DMS53 treated with DMSO at 0.1 percent for 48 hours (cell line): ENCODE data around the gene KCNH4.
"Not testable (repeated sequence)": the region's sequence is repeated elsewhere in the genome, so short reads cannot be mapped to it uniquely, and the experiment has no call there.

ENCODE experiments used
- DNase-seq: peaks from one replicate; lab custom pipeline; 2025; ENCODE audit not compliant: unreplicated experiment; lab: John Stamatoyannopoulos, UW

KCNH4 gene

DNA sequence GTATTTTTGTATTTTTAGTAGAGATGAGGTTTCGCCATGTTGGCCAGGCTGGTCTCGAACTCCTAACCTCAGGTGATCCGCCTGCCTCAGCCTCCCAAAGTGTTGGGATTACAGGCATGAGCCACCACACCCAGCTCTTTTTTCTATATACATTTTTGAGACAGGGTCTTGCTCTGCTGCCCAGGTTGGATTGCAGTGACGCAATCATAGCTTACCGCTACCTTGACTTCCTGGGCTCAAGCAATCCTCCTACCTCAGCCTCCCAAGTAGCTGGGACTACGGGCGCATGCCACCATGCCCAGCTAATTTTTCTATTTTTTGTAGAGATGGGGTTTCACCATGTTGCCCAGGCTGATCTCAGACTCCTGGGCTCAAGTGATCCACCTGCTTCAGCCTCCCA is 40.3 kb downstream of the KCNH4 start:
- DNase-seq, result not testable (repeated sequence)

DNA sequence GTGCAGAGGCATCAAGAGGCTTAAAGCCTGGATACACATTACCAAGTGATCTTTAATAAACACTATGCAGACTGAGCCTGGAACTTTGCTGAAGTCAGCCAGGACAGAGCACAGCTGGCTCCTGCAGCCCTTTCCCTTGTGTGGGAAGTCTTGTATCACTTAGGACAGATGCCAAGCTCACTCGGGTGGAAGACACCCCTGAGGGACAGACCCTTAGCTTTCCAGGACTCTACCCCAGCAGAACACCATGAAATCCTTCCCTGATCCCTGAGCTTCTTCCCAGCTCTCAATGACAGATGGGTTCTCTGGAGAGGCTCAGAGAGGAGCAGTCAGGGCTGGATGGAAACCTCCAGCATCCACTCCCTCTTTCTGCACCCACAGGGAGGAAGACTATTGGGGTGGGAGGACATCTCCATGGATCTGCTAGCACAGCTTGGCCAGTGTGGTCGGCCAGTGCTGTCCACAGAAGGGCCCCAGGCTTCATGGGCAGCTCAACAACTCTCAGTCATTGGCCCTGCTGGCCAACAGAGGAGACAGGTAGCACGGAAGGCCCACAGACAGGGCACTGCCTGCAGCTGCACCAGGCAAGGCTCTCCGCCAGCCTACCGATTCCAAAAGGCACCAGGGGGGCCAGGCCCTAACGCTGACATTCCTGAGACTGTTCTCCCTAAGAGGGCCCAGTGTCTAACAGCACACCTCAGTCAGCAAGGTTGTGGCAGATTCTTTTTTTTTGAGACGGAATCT is 42.0 kb downstream of the KCNH4 start:
- no peak for DNase-seq

DNA sequence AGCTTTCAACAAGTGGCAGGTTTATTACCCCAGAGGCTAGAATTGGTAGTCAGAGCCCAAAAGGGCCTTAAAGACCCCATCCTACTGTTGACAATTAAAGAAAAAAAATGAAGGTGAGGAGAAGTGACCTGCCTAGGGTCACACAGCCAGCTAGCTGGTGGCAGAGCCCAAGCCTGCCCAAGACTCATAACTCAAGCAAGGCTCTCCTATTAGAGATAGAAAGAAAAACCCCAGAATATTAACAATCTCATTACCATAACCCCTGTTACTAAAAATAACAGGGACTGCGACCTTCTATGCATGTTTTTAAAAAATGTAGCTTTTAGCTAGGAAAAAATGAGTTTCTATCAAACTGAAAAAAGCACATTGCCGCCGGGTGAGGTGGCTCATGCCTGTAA is 44.3 kb downstream of the KCNH4 start:
- no peak for DNase-seq

DNA sequence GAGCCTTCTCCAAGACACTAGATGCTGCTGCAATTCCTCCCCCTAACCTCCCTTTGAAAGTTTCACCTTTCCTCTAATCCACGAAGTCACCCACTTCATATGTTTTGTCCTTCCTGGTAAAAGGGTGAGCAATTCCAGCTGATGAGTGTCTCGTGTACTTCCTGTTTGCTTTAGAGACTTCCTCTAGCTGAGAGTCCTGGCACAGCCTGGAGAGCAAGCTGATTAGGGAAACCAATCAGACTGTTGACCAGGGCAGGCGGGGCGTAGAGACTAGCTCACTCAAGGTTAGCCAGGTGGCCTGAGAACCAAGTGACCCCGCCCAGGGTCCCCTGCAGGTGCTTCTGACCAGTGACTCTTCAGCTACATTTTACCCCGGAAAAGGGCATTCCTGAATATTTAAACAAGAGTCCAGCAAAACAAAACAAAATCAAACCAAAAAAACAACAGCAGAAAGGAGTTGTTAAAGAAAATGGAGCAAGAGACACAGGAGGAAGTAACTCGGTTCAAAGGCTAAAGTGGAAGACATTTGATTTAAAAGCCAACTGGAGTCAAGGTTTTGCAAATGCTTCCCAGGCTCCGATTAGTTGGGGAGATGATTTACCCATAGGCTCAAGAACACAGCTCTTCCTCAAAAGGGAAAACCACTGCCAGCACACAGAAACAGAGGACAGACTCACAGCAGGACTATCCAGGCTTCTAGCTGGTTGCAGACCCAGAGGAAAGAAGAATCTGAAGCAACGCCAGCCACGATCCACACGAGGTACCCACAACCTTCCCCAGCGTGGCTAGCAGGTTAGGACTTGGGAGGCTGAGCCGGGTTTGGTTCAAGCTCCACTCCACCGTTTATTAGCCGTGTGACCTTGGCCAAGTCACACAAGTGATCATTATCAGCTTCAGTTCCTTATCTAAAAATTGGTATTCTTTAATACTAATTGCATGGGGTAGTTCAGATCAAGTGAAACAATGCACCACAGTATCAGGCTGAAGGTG is 45.0 kb downstream of the KCNH4 start:
- DNase-seq, result peak; percentile 91

DNA sequence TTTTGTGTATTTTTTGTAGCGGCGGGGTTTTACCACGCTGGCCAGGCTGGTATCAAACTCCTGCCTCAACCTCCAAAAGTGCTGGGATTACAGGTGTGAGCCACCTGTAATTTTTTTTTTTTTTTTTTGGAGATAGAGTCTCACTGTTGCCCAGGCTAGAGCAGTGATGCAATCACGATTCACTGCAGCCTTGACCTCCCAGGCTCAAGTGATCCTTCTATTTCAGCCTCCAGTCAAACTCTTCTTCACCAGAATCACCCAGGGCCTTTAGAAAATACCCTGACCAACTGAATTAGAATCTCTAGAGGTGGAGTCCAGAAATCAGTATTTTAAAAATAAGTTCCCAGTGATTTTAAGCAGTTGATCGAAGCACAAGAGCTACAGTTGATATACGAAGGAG is 45.8 kb downstream of the KCNH4 start:
- no peak for DNase-seq

DNA sequence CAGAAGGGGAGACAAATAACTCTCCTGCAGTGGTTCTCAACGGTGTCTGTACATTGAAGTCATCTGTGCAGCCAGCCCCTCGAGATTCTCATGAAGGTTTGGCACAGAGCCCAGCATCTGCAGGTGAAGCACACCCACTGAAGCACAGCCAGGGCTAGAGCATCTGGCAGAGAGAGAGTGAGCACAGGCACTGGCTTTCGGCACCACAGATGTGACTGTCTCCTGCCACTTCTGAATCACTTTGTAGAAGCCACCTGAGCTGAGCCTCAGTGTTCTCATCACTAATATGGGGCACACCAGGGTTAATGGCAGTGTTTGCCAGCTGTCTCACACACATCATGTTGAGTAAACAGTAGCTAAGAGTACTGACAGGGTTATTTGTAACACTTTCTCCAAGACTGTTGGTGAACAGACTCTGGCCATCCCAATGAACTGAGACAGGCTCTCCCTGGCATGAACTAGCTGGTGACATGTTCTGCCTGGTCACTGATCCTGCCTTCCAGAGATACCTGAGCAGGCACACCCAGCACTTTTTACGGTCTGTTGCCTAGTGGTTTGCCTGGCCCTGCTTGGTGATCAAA is 47.4 kb downstream of the KCNH4 start:
- DNase-seq, result peak; percentile 54

DNA sequence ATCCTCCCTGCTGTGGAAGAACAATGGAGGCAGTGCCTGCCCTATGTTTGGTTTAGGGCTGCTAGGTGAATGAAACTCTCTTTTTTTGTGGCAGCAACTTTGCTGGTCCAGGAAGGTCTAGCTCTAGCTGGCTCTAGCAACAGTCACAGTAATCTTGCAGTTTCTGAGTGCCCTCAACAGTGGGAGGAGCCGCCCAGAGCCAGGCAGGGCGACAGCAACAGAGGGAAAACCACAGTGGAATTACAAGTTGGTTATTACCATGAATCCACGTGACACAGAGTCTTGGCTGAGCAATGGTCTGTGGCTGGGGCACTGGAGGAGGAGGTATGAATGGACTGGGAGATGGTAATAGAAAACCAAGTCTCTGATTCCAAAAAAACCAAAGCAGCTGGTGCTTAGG is 48.0 kb downstream of the KCNH4 start:
- DNase-seq, result no peak

DNA sequence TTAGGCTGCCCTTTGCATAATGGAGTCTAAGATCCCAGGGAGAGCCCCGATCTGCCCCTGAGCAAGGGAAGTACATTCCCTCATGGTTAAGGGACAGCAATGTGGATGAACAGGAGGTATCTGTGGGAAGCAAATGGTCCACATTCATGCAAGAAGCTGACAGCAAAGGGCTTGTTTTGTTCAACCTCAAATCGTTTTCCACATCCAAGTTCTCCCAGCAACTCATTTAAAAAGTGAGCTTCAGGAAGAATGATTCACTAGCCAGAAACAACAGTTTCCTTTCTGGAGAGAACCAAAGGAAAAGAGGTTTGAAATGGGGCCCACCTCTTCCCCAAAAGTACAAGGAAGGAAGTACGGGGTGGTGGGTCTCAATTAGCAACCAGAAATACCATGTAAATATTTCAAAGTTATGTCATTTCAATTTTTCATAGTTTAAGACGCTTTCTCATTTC is 48.9 kb downstream of the KCNH4 start:
- DNase-seq, result no peak

DNA sequence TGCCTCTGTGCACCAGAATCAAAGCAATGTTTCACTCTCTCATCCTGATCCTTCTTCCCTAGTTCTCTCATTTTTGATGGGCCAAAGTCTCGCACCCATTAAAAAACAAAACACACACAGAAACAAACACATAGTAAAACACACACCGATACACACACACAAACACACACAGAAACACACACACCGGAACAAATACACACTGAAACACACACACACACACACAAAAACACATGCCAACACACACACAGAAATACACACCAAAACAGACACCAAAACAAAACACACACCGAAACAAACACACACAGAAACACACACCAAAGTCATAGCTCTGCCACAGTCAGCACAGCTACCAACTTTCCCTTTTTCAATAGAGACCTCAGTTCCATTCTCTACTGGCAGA is 49.7 kb downstream of the KCNH4 start:
- DNase-seq, result no peak

DNA sequence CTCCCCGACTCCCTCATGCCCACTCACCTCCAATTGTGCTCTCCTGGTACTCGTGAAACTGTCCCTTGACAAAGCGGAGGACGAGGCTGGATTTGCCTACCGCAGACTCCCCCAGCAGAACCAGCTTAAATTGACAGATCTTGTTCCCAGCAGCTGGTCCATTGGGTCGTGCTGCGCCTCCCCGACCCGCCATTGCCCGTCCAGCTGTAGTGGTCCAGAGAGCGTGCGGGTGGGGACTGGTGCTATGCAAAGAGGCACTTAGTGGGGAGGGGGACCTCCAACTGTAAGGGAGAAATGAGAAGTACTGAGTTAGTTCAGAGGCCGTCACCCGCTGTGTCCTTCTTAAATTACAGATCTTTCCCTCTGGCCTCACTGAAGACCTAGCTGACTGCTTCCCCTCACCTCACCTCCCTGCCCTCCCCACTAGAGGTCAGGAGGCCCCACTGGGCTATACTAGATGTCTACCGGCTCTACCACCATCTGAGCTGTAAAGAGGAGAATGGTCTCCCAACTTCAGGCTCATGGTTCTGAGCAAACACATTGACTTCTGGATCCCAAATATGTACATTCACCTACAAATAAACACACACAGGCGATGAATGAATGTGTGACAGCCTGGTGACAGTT is 50.5 kb downstream of the KCNH4 start:
- DNase-seq, result no peak

DNA sequence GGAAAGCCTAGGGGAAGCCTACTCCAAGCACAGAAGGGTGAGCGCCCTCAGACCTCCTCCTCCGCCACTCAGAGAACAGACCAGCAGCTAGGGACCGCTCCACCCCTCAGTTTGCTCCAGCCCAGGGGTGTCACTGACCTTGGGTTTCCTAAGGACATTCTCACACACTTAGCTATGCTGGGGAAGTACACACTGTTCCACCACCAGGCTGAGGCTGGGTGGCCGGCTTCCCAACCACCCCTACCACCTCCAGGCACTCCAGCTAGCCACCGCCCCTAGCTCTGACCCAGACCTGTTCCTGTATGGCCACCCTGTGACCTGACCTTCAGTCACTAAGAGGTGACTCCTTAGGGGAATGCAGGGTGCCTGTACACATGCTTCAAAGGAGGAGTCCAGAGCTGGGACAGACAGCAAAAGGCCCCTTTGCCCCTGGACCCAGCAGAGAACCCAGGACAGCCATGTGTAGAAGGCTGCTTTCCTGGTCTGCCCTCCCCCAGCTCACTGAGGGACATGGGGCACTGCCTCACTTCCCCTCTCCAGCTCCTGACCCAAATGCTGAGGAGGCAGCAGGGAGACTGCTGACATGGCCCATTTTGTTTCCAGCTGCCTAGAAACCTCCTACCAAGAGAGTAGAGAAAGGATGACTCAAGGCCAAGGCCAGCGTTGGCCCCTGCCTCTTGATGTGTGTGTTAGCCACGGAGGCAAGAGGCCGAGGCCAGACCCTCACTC is 51.7 kb downstream of the KCNH4 start:
- no peak for DNase-seq

DNA sequence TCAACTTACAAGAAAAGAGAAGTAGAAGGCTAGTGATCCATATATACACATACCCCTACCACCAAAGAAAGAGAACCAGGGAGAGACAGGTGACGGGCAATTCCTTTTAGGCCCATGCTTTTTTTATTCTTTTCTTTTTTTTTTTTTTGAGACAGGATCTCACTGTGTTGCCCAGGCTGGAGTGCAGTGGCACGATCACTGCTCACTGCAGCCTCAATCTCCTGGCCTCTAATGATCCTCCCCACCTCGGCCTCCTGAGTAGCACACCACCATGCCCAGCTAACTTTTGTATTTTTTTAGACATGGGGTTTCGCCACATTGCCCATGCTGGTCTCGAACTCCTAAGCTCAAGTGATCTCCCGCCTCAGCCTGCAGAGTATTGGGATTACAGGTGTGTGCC is 53.5 kb downstream of the KCNH4 start:
- DNase-seq, result no peak

DNA sequence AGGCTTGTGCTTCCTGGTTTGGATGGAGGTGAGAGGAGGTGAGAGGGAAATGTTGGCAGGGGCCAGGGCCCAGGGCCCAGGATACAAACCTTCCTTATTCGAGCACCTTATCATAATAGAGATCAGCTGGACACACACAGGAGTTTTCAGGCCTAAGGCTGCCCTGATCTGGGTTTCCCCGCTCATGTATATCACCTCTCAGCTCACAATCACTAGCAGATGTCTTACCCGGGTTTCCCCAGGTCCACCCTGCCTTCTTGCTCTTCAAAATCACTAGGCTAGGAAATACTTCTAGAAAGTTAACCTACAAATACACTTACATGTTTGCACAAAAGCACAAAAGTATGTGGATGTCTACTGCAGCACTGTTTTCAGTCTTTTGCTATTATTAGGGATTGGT is 54.1 kb downstream of the KCNH4 start:
- DNase-seq, result no peak

DNA sequence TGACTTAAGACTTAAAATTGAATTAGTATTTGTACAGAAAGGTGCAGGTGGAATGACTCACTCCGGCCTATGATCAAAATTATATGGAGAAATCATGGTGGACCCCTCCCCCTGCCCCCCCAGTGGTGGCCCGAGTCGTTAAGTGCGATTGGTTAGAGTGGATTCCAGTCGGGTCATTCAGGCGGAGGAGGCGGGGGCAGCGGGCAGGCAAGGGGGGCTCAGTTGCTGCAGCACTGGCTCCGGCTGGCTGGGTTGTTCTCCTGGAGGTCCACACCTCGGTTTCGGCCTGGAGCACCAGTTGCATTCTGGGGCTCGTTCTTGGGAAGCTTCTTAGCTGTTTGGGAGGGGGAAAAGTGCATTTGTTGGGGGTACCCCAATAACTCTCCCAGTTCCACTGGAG is 55.4 kb downstream of the KCNH4 start:
- DNase-seq, result no peak

DNA sequence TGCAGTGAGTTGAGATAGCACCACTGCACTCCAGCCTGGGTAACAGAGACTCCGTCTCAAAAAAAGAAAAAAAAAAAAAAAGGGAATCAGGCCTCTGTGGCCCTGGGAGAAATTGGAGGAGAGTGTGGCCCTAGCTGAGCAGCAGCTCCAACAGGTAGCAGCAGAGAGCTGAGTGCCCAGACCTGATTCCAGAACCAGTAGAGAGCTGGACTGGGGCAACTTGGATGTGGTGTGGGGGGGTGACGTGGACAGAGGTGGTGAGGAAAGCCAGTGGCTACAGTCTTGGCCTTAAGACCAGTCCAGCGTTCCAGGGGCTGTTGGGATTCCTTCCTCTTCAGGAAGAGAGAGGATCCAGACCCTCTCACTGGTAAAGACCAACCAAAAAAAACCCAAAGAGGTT is 56.7 kb downstream of the KCNH4 start:
- no peak for DNase-seq

DNA sequence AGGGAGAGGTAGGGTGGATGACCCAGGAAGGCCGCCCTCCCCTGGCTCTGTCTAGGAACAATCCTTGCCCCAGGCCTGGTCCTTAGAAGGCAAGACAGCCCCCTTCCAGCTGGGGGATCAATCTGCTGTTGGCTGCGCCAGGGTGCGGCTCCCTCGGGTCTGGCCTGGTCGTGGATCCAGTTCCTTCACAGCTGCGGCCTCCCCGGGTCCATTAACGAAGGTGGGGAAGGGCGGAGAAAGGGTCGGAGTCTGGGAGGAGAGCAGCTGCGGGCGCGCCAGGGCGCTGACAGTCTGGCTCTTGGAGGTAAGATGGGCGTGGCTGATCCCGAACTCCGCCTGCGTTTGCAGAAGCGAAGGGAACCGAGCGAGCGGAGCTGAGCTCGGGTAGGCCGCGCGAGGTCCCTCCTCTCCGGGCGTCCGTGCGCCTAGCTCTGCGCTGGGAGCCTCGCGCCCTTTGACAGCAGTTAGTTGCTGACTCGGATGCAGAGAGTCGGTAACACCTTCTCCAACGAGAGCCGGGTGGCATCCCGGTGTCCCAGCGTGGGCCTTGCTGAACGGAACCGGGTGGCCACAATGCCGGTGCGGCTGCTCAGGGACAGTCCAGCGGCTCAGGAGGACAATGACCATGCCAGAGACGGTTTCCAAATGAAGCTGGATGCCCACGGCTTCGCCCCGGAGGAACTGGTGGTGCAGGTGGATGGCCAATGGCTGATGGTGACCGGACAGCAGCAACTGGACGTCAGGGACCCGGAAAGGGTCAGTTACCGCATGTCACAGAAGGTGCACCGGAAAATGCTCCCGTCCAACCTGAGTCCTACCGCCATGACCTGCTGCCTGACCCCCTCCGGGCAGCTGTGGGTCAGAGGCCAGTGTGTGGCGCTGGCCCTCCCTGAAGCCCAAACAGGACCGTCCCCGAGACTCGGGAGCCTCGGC is 58.3 kb downstream of the KCNH4 start, which contains the start of gene HSPB9:
HSPB9 (plus strand) TSS at position 434 of the 933 bp plus-strand sequence; CDS start at position 481, 47 bp downstream.
- peak; percentile 59 for DNase-seq

DNA sequence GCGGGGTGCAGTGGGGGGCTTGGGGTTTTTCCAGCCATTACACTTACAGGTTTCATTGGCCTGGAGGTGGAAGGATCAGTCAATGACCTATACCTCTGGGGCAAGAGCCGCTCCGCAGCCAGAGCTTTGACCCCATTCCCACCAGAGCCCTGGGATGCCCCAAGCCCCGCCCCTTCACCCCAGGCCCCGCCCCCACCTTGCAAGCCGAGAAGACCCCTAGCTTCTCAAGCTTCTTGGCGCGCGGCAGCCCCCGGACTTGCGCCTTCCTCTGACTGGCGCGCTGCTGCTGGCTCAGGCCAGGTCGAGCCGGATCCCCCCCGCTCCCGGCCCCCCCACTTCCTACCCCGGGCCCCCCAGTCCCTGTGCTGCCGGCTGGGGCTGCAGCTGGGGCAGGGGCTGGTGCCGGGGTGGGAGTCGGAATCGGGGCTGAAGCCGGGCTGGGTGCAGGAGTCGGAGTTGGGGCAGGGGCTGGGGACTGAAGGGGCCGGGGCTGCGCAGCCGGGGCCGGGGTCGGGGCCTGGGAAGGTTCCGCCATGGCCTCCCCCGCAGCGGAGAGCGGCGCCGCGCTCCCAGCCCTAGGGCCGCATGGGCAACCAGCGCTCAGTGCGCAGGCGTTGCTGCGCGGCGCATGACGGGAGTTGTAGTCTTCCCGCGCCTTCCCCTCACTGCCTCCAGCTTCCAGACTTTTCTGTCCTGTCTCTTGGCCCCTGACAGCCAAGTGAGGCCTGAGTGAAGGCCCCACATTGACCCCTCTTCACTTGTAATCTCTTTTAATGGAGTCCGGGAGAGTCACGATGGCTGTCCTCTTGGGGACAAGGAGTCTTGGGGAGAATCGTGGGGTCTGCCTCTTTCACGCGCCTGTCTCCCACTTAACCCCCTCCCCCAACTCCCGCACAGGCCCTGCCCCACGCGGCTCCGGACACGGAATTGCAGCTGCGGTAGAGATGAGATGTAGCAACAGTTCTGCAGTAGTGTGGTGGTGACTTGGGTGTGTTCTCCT is 59.9 kb downstream of the KCNH4 start, which contains the start of gene KAT2A:
KAT2A (minus strand) TSS at position 598 of the 1,000 bp plus-strand sequence; CDS start at position 535, 63 bp downstream.
- DNase-seq, result peak; percentile 54

DNA sequence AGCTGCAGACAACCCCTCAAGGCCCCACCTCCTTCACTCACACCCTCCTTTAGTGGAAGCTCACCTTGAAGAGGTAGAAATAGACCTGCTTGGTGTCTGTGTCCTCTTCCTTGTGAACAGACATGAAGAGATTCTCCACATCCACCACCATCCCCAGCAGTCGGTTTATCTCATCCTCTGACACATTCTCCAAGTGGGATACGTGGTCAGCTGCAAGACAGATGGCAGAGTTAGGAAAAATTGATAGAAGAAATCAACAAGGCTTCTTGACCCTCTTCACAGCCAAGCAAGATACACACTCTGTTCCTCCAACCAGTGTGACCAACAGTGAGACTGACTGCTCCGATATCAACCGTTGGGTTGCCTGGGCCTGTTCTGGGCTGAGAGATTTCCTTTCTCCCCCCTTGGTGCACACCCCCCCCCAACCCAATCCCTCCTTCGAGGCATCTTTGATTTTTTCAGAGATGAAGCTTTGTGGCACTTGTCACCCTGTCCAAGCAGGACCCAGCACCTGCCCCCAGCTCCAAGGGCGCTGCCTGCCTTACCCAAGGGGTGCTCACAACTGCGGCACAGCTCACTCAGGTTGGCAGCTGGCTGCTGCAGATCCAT is 60.7 kb downstream of the KCNH4 start:
- no peak for DNase-seq
